NCI-H1930 (cell line): Measurements from ENCODE around the gene B3GNT3.

ENCODE experiments used
- DNase-seq, 2 experiments: peaks; one replicate each; lab custom pipeline; 2025; lab: John Stamatoyannopoulos, UW

B3GNT3 gene

GRCh38 chr19:17834350-17835181 is 39.6 kb downstream of the B3GNT3 start:
- DNase-seq: no peak

DNA sequence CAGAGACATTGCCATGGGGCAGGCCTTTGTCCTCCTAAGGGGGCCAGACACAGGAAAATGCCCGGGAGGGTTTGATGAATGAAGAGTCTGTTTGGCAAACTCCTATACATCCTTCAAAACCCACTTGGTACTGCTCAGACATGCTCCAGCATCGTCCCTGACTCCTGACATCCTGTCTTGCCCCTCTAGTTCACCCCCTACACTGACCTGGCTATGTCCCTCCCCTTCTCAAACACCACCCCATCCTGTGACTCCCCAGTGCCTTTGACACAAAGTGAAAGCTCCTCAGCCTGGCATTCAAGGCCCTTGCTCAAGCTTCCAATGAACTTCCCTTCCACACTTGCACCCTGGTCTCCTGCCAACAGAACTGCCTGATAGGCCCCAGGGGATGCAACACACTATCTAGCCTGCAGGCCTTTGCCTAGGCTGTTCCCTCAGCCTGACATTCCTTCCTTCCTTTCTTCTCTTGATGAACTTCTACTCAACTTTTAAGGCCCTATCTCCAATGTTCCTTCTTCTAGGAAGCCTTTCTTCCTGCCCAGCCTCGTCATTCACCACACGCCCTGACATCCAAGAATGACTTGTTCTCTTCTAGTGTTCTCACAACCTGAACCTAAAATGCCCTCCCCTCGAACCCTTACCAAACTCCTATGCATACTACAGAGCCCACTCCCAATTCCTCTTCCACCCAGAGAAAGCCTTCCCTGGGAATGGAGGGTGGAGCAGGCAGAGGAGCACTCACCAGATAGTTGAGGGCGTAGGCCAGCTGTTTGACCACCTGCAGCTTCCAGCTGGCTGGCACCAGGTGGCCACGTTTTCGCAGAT is 40.5 kb downstream of the B3GNT3 start:
- no peak for DNase-seq

GRCh38 chr19:17836530-17836929 is 41.6 kb downstream of the B3GNT3 start:
- DNase-seq: no peak

DNA sequence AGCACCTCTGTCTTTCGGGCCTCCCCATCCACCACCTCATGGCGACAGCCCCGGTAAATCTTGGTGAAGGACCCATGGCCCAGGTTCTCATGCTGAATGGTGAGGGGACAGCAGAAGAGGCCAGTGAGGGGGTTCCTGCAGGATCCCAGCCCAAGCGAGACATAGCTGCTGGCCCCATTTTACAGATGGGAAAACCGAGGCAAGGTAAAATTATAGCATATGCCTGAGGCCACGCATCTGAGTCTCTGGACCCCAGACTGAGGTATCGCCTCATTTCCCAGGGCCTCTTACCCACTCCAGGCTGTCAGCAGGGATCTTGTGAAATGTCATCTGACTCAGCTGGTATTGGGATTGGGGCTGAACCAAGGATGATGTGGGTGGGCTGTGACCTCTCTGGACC is 43.0 kb downstream of the B3GNT3 start:
- no peak for DNase-seq

GRCh38 chr19:17840019-17840418 is 45.1 kb downstream of the B3GNT3 start:
- no peak for DNase-seq

DNA sequence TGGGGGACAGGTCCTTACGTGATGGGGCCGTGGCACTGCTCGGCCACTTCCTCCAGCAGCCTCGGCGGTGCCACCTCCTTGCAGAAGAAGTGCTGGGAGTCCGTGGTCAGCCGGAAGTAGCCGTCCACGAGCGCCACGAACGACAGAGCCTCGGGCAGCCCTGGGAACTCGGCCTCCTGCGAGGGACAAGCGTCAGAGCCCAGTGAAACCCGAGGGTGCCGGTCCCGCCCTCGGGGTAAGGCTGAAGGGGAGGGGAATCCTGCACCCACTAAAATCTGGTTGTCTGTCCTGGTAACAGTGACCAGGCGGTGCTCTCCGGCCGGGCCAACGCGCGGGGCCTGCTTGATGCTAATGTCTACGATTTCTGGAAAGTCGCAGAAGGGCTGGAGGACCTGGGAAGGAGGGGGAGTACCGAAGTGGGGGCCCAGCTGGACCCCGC is 46.5 kb downstream of the B3GNT3 start:
- no peak for DNase-seq

GRCh38 chr19:17841810-17842662 is 47.1 kb downstream of the B3GNT3 start:
- DNase-seq: peak; percentile 69 to 73

- DNase-seq: no peak
These were observed 47.8 kb downstream of the B3GNT3 start for GRCh38 chr19:17842663-17843291.

DNA sequence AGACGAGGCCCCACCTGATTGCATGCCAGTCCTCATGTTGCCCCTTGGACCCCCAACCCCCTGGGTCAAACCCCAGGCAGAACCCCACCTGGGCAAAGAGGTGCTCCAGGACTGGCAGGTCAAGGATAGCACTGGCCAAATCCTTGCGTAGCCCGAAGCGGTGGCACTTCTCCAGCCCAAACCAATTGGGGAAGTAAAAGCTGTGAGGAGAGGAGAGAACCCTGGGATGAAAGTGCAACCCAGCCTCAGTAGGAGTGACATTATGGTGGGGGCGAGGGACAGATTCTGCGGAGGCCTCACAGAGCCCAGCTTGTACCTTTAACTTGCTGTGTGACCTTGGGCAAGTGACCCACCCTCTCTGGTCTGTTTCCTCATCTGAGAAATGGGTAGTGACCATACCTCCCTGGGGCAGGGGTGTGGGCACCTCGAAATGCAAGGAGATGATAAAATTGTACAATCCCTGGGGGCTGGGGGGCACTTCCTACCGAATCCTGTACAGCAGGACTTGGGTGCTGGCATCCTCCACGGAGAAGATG is 48.4 kb downstream of the B3GNT3 start:
- DNase-seq: no peak

GRCh38 chr19:17843908-17844490 is 49.1 kb downstream of the B3GNT3 start:
- DNase-seq: no peak

- no peak for DNase-seq
These were observed 51.2 kb downstream of the B3GNT3 start for GRCh38 chr19:17846146-17846545.

- no peak for DNase-seq
These were observed 52.8 kb downstream of the B3GNT3 start, which contains the start of gene JAK3 for GRCh38 chr19:17847538-17848366. JAK3 (minus strand) TSS chr19:17847982; CDS start chr19:17844417, 3,565 bp downstream.

- no peak for DNase-seq
These were observed 53.8 kb downstream of the B3GNT3 start for GRCh38 chr19:17848595-17849292.

DNA sequence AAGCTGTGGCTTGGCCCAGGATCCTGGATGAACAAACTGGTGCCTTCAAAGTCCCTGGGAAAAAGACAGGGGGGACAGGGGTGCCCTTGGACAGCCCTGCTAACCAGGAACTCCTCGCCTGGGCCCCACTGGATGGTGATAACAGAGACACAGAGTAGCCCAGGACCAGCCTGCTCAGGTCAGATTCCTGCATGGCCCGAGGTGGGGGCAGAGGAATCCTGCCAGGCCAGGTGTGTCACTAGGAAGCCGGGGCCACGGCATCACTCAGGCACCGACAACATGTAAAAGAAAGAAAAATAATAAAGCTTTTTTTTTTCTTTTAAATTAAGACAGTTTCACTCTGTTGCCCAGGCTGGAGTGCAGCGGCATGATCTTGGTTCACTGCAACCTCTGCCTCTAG is 59.1 kb downstream of the B3GNT3 start:
- DNase-seq: no peak

- DNase-seq: peak; percentile 36 to 63
These were observed 60.6 kb downstream of the B3GNT3 start for GRCh38 chr19:17855280-17856152.

DNA sequence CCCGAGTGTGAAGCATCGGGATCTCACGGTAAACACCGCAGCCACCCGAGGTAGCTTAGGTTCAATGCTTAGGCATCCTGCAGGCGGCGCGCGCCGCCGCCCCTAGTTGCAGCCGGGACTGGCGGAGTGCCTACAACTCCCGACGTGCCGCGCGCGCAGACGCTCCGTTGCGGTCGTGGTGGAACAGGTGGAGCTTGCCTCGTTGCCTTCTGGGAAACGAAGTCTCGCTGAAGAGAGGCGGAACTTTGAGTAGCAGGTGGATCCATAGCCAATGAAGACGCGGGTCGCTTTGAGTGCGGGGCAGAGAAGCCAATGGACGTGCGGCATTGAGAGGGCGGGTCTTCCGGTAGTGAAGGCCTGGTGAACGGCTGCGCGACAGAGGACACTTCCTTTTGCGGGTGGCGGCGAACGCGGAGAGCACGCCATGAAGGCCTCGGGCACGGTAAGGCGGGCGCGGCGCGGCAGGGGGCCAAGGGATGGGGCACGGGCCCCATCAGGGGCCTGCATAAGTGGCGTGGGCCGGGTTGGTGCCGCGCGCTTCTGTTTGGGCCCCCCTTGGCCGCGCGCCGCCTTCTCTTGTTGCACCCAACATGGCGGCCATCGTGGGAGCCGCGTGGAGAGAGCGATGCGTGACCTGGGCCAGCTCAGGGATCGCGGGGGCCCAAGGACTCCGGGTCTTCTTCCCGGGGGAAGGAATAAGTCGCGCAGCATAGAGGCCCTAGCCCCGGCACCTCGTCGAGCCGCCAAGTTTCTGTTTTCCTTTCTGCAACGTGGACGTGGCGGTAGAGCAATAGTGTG is 64.8 kb downstream of the B3GNT3 start, which contains the start of gene RPL18A:
Gene RPL18A (plus strand): TSS at position 378 of the 798 bp plus-strand sequence. CDS start 47 bp downstream, at position 425.
- peak; percentile 96 to 97 for DNase-seq

GRCh38 chr19:17860331-17860992 is 65.5 kb downstream of the B3GNT3 start:
- DNase-seq: no peak
